H54 (cell line): ENCODE results near the gene TSFM.
A peak's percentile ranks its signal among the peaks of the same experiment; 100 is the strongest.
"Not testable (repeated sequence)": the region's sequence is repeated elsewhere in the genome, so short reads cannot be mapped to it uniquely, and the experiment has no call there.

Experiments
- DNase-seq: peaks from one replicate; pipeline ENCODE4 v3.0.0; 2011; ENCODE audit warnings: low spot score, mixed read lengths; ENCODE audit not compliant: insufficient read length
- FAIRE-seq: peaks from 3 replicates; lab custom pipeline; 2011; peaks lifted over from hg19 to GRCh38; lab: Jason Lieb, UNC
- POLR2A ChIP-seq: IDR thresholded peaks from 2 replicates; pipeline ENCODE4 v1.6.1; 2011; ENCODE audit warnings: low read depth, mild to moderate bottlenecking, low read length

The TSFM gene

DNA sequence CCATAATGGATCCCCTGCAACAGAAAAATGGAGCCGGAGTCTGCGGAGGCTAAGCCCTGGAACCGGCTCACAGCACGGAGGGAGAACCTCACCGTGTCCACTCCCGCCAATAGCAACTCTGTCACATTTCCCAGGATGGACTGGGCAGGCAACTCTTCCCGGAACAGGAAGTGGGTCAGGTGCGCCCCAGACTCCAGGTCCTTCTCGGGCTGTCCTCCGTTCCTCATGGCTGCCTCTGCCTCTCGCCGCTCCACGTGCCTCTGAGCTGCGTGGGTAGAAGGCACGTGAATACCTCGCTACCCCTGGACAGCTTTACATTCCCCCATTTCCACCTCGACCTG, 18.0 kb upstream of the TSFM start:
- TF ChIP-seq POLR2A = no peak
- DNase-seq = no peak
- no peak for FAIRE-seq

DNA sequence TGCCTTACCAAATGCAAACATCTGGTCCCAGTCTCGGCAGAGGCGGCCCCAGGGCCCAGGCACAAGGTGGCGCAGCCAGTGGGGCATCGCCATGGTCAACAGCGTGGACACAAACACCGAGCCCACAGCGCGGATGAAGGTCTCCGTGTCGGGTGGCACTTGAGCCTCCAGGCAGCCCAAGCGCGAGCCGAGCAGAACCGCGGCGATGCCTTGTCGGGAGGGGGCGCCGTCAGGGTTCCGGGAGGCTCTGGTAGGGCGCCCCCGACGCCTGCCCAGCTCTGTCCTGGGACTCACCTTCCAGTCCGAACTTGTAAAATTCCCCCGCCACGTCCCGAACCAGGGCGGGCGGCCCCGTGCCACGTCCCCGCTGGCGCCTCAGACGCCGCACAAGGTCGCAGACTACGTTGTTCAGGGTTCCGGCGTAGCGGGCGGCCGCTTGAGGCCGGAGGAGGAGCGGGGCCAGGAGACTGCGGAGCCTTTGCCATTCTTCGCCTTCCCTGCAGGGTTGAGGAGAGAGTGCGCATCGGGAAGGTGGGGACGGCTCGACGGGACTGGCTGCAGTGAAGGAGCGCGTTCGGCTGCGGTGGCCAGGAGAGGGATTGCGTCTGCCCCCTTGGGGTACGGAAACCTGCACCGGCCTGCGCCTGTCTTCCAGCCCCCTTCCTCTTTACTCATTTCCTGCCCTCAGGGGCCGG, 17.4 kb upstream of the TSFM start:
- no peak for DNase-seq
- no peak for TF ChIP-seq POLR2A
- FAIRE-seq = no peak

DNA sequence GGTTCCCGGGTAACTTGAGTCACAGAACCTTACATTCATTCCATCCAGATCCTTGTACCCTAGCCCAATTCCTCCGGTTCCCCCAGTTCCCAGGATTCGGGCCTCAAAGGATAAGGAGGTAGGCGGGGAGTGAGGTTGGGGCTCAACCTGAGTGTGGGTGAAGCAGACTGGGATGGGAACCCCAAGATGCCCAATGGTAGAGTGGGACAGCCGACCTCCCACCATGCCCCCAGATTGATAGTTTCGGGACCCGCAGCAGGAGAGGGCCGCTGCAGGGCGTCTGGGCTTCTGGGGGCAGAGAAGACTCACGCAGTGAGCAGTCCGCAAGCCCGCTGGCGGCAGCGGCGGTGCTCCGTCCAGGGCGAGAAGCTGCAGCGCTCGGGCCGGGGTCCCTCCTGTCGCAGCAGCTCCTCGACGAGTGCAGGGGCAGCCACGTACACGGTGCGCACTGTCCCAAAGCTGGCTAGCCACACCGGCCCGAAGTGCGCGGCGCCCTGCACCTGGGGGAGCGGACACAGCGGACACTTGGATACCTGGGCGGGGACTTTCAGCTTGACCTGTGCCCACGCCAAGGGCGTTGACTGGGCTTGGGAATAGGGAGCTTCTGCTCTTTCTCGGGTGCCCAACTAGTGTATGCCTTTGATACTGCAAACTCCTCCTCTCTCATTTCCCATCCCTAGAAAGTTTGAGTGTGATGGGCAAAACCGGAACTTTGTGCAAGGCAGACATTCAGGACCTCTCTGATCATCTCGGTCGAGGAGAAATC, 16.7 kb upstream of the TSFM start:
- TF ChIP-seq POLR2A = no peak
- no peak for DNase-seq
- FAIRE-seq = no peak

DNA sequence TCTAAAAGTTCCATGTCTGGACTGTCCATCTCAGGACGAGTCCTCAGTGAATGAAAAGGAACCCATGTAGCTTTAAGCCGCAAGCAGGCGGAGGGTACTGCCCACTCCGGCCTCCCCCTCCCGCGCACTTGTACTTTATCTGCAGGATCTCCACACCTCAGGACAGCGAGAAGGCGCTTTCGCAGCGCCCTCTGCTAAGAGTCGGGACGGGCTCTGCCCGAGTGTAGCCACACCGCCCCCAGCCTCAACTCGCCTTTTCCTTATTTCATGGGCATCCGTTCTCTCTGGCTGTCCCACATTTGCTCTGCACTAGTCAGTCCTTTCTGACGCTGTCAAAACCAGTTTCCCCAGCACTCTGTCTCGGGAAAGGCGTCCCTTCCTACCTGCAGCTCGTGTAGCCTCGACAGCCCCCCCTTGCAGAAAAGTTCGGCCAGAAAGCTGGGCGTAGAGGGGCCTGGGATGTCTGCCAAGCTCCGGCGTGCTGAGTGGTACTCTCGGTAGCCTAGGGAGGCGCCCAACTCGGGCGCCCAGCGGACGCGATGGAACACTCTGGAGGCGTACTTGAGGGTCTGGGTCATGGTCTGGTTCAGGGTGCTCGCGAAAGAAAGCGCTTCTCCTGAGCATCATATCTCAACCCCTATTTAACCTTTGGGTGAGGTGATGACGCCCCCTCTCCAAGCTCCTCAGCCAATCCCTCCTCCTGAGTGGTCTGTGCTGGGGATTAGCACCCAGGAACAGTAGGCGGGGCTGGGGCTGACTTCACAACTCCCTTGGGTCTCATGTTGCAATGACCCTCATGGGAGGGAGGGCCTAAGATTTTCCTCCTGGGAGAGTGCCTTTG, 15.9 kb upstream of the TSFM start, which contains the start of gene CYP27B1:
CYP27B1 (minus strand) TSS at position 615 of the 841 bp plus-strand sequence; CDS start at position 578, 37 bp downstream.
- no peak for FAIRE-seq
- no peak for TF ChIP-seq POLR2A
- no peak for DNase-seq

DNA sequence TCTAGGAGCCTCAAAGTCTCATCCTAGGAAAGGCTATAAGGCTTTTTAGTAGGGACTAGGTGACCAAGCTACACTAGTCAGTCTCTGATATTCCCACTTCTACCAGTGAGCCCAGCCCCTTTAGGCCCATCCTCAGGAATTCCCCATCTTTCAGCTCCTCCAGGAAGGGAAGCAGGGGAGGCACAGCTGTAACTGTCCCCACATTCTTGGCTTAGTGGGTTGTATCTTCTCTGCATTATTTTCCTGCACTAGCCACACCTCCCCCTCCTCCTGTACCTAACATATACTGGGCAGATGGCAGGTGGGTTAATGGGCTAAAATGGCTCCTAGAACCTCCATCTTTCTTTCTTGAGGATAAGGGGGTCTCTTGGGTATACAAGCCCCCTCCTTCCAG, 15.3 kb upstream of the TSFM start:
- FAIRE-seq (no peak), DNase-seq (no peak)
- no peak for TF ChIP-seq POLR2A

DNA sequence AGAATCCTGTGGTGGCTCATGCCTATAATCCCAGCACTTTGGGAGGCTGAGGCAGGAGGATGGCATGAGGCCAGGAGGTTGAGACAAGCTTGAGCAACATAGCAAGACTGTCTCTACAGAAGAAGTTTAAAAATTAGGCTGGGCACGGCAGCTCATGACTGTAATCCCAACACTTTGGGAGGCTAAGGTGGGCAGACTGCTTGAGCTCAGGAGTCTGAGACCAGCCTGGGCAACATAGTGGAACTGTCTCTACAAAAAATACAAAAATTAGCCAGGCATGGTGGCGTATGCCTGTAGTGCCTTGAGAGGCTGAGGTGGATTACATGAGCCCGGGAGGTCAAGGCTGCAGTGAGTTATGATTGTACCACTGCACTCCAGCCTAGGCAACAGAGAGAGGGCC, 14.7 kb upstream of the TSFM start:
- no peak for FAIRE-seq

DNA sequence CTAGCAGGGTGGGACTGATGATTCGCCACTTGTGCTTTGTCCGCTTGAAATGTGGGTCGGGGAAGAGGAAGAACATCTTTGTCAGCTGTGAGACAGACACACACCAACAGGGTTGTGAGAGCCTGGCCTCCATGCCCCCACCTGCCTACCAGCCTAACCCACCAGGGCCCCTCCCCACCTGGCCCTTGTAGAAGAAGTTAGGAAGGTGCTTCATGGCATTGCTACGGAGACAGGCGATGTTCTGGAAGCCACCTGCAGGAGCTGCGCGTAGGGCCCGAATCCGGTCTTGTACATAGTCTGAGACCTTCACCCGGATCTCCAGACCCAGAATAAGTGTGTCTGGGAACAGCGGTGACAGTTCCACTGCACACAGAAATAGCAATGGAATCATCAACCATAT, 13.0 kb upstream of the TSFM start:
- no peak for DNase-seq
- TF ChIP-seq POLR2A = no peak
- no peak for FAIRE-seq

More for the DNA sequence above, 14.7 kb upstream of the TSFM start:
- no peak for DNase-seq
- no peak for TF ChIP-seq POLR2A

DNA sequence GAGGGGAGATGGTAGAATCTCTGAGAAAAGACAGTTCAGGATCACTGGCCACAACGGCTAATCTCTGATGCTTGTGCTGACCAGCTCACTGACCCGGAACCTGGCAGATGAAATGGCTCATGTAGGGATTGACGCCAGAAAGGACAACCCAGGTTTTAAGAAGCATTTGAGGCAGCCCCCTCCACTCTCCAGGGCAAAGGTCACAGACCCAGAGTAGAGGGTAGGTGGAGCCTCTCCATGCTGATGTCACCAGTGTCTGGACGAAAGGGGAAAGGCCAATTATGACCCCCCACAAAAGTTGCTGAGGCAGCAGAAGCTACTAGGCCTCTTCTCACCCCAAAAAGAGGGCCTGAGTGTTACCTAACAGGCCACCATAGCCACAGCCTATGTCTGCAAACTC, 11.9 kb upstream of the TSFM start:
- FAIRE-seq (no peak), DNase-seq (no peak)
- TF ChIP-seq POLR2A = no peak

DNA sequence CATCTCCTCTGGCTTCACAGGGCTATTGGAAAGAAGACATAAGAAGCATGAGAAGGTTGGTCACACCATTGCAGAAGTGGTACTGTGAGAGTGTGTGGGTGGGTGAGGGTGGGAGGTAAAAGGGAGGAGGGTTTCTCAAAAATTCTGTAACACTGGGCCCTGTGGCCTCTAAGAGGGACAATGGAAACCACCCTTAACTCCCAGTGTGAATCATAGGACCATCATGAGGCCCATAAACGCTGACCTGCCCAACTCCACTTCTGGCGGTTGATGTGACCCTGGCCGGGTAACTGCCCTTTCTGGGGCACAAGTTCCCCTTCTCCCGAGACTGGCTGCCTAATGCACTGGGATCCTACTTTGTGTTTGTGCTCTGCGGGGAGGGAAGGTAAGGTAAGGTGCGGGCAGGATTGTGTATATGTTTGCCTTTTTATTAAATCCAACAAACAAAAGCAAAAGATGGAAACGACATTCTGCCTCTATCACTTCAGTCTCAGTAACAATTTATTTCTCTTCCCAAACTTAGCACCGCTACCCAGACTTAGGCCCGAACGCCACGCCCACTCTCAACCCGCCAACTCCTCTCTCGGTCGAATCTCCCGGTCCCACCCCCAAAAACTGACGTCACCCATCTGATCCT, 11.2 kb upstream of the TSFM start:
- DNase-seq (peak; percentile 93), FAIRE-seq (no peak)
- no peak for TF ChIP-seq POLR2A

DNA sequence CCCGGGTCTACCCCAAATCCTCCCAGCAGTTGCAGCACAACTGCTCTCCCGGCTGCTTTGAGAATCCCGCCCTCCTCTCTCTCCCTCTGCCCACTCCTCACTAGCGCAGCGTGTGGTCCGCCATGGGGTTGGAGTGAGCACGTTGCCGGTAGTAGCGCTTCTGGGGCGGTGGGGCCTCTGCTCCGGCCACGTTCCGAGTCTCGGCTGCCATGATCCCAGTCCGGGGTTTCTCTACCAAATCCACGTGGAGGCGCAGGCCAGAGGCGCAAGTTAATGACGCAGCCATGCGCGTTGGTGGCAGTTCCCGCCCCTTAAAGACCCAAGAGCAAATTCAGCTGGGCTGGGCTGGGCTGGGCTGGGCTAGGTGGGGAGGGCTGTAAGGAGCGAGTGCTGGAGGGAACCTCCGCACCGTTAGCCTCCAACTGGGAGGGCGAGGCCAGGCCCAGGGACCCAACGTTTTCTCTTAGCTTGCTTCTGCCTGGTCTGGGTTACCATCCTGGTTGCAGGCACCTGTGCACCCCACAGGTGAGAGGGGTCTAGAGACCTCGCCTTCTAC, 10.6 kb upstream of the TSFM start, which contains the start of gene METTL1:
METTL1 (minus strand) TSS at position 233 of the 556 bp plus-strand sequence; CDS start at position 211, 22 bp downstream.
- DNase-seq (peak; percentile 91), FAIRE-seq (no peak)
- peak; percentile 44; the same call in 1 of the 2 replicates for TF ChIP-seq POLR2A

DNA sequence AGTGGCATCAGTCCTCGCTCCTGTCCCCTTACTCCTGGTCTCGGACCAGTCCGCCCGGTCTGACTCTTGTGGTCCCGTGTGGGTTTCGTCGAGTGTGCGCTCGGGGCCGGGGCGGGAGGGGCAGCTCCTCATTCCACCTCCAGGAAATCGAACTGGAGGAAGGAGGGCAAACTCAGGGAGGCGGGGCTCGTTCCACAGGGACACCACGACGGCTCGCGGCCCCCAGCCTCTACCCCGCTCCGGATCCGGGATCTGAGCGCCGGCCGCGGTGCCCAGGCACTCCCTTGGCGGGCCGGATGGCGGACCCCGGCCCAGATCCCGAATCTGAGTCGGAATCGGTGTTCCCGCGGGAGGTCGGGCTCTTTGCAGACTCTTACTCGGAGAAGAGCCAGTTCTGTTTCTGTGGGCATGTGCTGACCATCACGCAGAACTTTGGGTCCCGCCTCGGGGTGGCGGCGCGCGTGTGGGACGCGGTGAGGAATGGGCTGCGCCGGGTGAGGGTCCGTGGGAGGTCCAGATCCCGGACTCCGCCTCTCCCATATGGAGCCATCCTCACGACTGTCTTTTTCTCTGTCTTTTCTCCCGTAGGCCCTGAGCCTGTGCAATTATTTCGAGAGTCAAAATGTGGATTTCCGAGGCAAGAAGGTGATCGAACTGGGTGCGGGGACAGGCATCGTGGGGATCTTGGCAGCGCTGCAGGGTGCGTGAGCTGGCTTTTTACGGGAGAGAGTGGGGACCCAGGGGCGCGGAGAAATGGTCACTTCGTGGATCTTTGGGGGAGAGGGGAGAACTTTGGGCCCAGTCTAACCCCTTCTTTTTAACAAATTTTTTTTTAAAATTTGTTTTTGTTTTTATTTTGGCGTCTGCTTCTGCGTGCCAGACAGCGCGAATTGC, 9.9 kb upstream of the TSFM start, which contains the start of gene EEF1AKMT3:
EEF1AKMT3 (plus strand) TSS at position 186 of the 894 bp plus-strand sequence; CDS start at position 297, 111 bp downstream.
- DNase-seq (peak; percentile 78), FAIRE-seq (no peak)

DNA sequence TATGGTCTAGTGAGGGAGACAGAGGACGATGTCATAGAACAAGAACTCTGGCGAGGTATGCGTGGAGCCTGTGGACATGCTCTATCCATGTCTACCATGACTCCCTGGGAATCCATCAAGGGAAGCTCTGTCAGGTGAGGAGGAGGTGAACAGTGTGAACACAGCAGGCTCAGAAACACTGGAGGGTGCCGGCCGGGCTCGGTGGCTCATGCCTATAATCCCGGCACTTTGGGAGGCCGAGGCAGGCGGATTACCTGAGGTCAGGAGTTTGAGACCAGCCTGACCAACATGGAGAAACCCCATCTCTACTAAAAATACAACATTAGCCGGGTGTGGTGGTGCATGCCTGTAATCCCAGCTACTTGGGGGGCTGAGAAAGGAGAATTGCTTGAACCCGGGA, 8.0 kb upstream of the TSFM start:
- not testable (repeated sequence) for DNase-seq, FAIRE-seq

More for the DNA sequence above, 9.9 kb upstream of the TSFM start, which contains the start of gene EEF1AKMT3:
- peak; percentile 27; the same call in 1 of the 2 replicates for TF ChIP-seq POLR2A
